ENCODE results near the gene LFNG. TPM values are rescaled to one million over a fixed set of nuclear protein-coding genes. Genes with fewer than 3 reads are reported as not detected.
"Not testable (repeated sequence)": the region's sequence is repeated elsewhere in the genome, so short reads cannot be mapped to it uniquely, and the experiment has no call there.

LFNG gene
- total RNA-seq, 8 experiments from 2014 or later, result 0.71 to 49.3 (median 6.3) TPM; not detected in 1

GRCh38 chr7:2534214-2534613, 14.6 kb downstream of the LFNG start:
- ATAC-seq (replicated peaks in 6 of 8); H3K4me3 ChIP-seq; H3K4me1 ChIP-seq (replicated peaks in 1 of 2); H3K27ac ChIP-seq; in situ Hi-C loops (cut with MboI; ENCODE audit: low pct_unique_long_range_greater_than_20kb in 2 of 9, low sequenced_read_pairs in 9 of 9, unreplicated experiment in 9 of 9): not testable (repeated sequence)
- no CpG with 5 or more reads among the region's 34 CpGs for WGBS, 10 experiments

- WGBS, 10 experiments, result no CpG with 5 or more reads among the region's 19 CpGs
- H3K27ac ChIP-seq; H3K4me1 ChIP-seq (replicated peaks in 1 of 2); H3K4me3 ChIP-seq; in situ Hi-C loops (cut with MboI; ENCODE audit: low pct_unique_long_range_greater_than_20kb in 2 of 9, low sequenced_read_pairs in 9 of 9, unreplicated experiment in 9 of 9): not testable (repeated sequence)
- ATAC-seq (replicated peaks in 6 of 8), result peak in 1 of 8 experiments; percentile 14
Observed at GRCh38 chr7:2535872-2536627, 16.5 kb downstream of the LFNG start.

GRCh38 chr7:2537981-2538851, 18.6 kb downstream of the LFNG start:
- WGBS, 10 experiments, result 77 to 100% (median 96%) methylated on average over 3 to 13 of the region's 47 CpGs; no CpG with 5 or more reads in 5 of the 10 experiments
- H3K4me3 ChIP-seq, result no peak overlapping the region
- H3K4me1 ChIP-seq (replicated peaks in 1 of 2), result no peaks in the 10 kb centered on the region
- ATAC-seq (replicated peaks in 6 of 8), result peak in 3 of 8 experiments; percentile 7 to 13 (median 11)
- in situ Hi-C loops (cut with MboI; ENCODE audit: low pct_unique_long_range_greater_than_20kb in 2 of 9, low sequenced_read_pairs in 9 of 9, unreplicated experiment in 9 of 9), result no loop called here
- peak overlapping the region in 1 of 2 donors; percentile 17 for H3K27ac ChIP-seq

- Histone ChIP-seq H3K4me1 (replicated peaks in 1 of 2) (no peaks in the 10 kb centered on the region), H3K27ac (no peak overlapping the region), H3K4me3 (no peak overlapping the region)
- 80 to 100% (median 93%) methylated on average over 1 to 8 of the region's 32 CpGs; no CpG with 5 or more reads in 5 of the 10 experiments for WGBS, 10 experiments
- in situ Hi-C loops (cut with MboI; ENCODE audit: low pct_unique_long_range_greater_than_20kb in 2 of 9, low sequenced_read_pairs in 9 of 9, unreplicated experiment in 9 of 9), result no loop called here
- ATAC-seq (replicated peaks in 6 of 8), result peak in 1 of 8 experiments; percentile 4
Observed at GRCh38 chr7:2539031-2539911, 19.7 kb downstream of the LFNG start.

- in situ Hi-C loops (cut with MboI; ENCODE audit: low pct_unique_long_range_greater_than_20kb in 2 of 9, low sequenced_read_pairs in 9 of 9, unreplicated experiment in 9 of 9), result no loop called here
- Histone ChIP-seq H3K4me3 (no peak overlapping the region), H3K27ac (no peak overlapping the region), H3K4me1 (replicated peaks in 1 of 2) (no peaks in the 10 kb centered on the region)
- WGBS, 10 experiments, result 100% methylated on average over 1 to 3 of the region's 7 CpGs; no CpG with 5 or more reads in 8 of the 10 experiments
- ATAC-seq (replicated peaks in 6 of 8), result no peak
Observed at GRCh38 chr7:2540133-2540532, 20.6 kb downstream of the LFNG start.

- ATAC-seq (replicated peaks in 6 of 8), result peak in 5 of 8 experiments; percentile 6 to 61 (median 55)
- in situ Hi-C loops (cut with MboI; ENCODE audit: low pct_unique_long_range_greater_than_20kb in 2 of 9, low sequenced_read_pairs in 9 of 9, unreplicated experiment in 9 of 9), result no loop called here
- Histone ChIP-seq H3K4me1 (replicated peaks in 1 of 2) (no peaks in the 10 kb centered on the region), H3K27ac (no peak overlapping the region), H3K4me3 (no peak overlapping the region)
- 100% methylated on average over 3 of the region's 19 CpGs; no CpG with 5 or more reads in 9 of the 10 experiments for WGBS, 10 experiments
Observed at GRCh38 chr7:2540641-2541051, 21.1 kb downstream of the LFNG start.

GRCh38 chr7:2541291-2542010, 21.9 kb downstream of the LFNG start:
- peak in 1 of 8 experiments; percentile 5 for ATAC-seq (replicated peaks in 6 of 8)
- in situ Hi-C loops (cut with MboI; ENCODE audit: low pct_unique_long_range_greater_than_20kb in 2 of 9, low sequenced_read_pairs in 9 of 9, unreplicated experiment in 9 of 9), result no loop called here
- Histone ChIP-seq H3K4me3 (no peak overlapping the region), H3K4me1 (replicated peaks in 1 of 2) (no peaks in the 10 kb centered on the region), H3K27ac (no peak overlapping the region)
- 92% methylated on average over 2 of the region's 40 CpGs; no CpG with 5 or more reads in 9 of the 10 experiments for WGBS, 10 experiments

GRCh38 chr7:2542011-2542915, 22.7 kb downstream of the LFNG start:
- Histone ChIP-seq H3K4me3 (no peak overlapping the region), H3K4me1 (replicated peaks in 1 of 2) (no peaks in the 10 kb centered on the region), H3K27ac (no peak overlapping the region)
- ATAC-seq (replicated peaks in 6 of 8), result peak in 3 of 8 experiments; percentile 6 to 12 (median 9)
- WGBS, 10 experiments, result 93% methylated on average over 3 of the region's 25 CpGs; no CpG with 5 or more reads in 9 of the 10 experiments
- in situ Hi-C loops (cut with MboI; ENCODE audit: low pct_unique_long_range_greater_than_20kb in 2 of 9, low sequenced_read_pairs in 9 of 9, unreplicated experiment in 9 of 9), result no loop called here

- WGBS, 10 experiments, result 80 to 100% (median 97%) methylated on average over 1 to 5 of the region's 53 CpGs; no CpG with 5 or more reads in 3 of the 10 experiments
- H3K4me1 ChIP-seq (replicated peaks in 1 of 2), result no peaks in the 10 kb centered on the region
- ATAC-seq (replicated peaks in 6 of 8), result no peak
Observed at GRCh38 chr7:2542916-2543871, 23.6 kb downstream of the LFNG start.

GRCh38 chr7:2544541-2545188, 25.1 kb downstream of the LFNG start:
- 80 to 100% (median 98%) methylated on average over 1 to 8 of the region's 23 CpGs; no CpG with 5 or more reads in 3 of the 10 experiments for WGBS, 10 experiments
- Histone ChIP-seq H3K4me1 (replicated peaks in 1 of 2) (no peaks in the 10 kb centered on the region), H3K27ac (no peak overlapping the region), H3K4me3 (no peak overlapping the region)
- ATAC-seq (replicated peaks in 6 of 8), result no peak
- in situ Hi-C loops (cut with MboI; ENCODE audit: low pct_unique_long_range_greater_than_20kb in 2 of 9, low sequenced_read_pairs in 9 of 9, unreplicated experiment in 9 of 9), result no loop called here

More at GRCh38 chr7:2542916-2543871, 23.6 kb downstream of the LFNG start:
- H3K4me3 ChIP-seq, result no peak overlapping the region
- in situ Hi-C loops (cut with MboI; ENCODE audit: low pct_unique_long_range_greater_than_20kb in 2 of 9, low sequenced_read_pairs in 9 of 9, unreplicated experiment in 9 of 9), result no loop called here
- no peak overlapping the region for H3K27ac ChIP-seq

Data from motor neuron (in vitro differentiated cells).